Breast epithelium (tissue), 4 donors: ENCODE results near the gene TPPP. TPM values are rescaled to one million over a fixed set of nuclear protein-coding genes. Genes with fewer than 3 reads are reported as not detected.

ENCODE experiments used
- DNase-seq, 2 donors: peaks; one replicate each; pipeline ENCODE4 v3.0.0-alpha.2; 2019; ENCODE audit warnings: low spot score in 2 of 2
- H3K27ac ChIP-seq, 2 donors: fragments of 200-600 bp; sonication (generic) in 1 of 2; one replicate each; pipeline ENCODE4 v1.5.1; 2016 to 2019; ENCODE audit warnings: mild to moderate bottlenecking in 1 of 2
- H3K27me3 ChIP-seq, 2 donors: fragments of 200-600 bp; sonication (generic) in 1 of 2; one replicate each; pipeline versions ENCODE4 v1.5.1 to v1.6.0; 2017 to 2019; ENCODE audit warnings: control low read depth in 1 of 2, mild to moderate bottlenecking in 1 of 2
- H3K36me3 ChIP-seq: fragments of 200-600 bp; one replicate; pipeline ENCODE4 v1.5.1; 2019
- H3K4me1 ChIP-seq, 2 donors: fragments of 200-600 bp; sonication (generic); one replicate each; pipeline ENCODE4 v1.5.1; 2016 to 2019; ENCODE audit warnings: control low read depth in 1 of 2
- H3K4me3 ChIP-seq, 3 donors: fragments of 200-600 bp; sonication (generic); 1 replicate in 2 of 3; 2 replicates in 1 of 3; pipeline ENCODE4 v1.5.1; 2016 to 2019; ENCODE audit warnings: mild to moderate bottlenecking in 3 of 3, moderate library complexity in 2 of 3
- H3K9me3 ChIP-seq, 2 donors: fragments of 200-600 bp; sonication (generic) in 1 of 2; one replicate each; pipeline ENCODE4 v1.5.1; 2016 to 2019; ENCODE audit warnings: control low read depth in 1 of 2
- POLR2A ChIP-seq: fragments of 450-650 bp; IDR thresholded peaks from one replicate; pipeline ENCODE4 v1.6.1; 2016; ENCODE audit warnings: antibody characterized with exemption, mild to moderate bottlenecking, moderate library complexity
- POLR2AphosphoS5 ChIP-seq, 3 donors: sonication (generic); formaldehyde crosslinking; IDR thresholded peaks; one replicate each; pipeline ENCODE4 v1.6.1; 2017; ENCODE audit warnings: antibody characterized with exemption in 3 of 3
- intact Hi-C: fragments of 100-400 bp; cut with DNase I; formaldehyde crosslinking; loops from one replicate; pipeline ENCODE4 v1.15.1; 2023; ENCODE audit warnings: low total_unique reads
- total RNA-seq, 3 donors: library from RNA; depleted of rRNA; stranded (reverse); fragments of >200 nt; gene quantifications; one replicate each; pipeline ENCODE4 v1.1.0, GENCODE V29; 2016
- TF ChIP-seq, protein P1 (sequence below), 3 donors: fragments of 450-650 bp; IDR thresholded peaks; one replicate each; pipeline ENCODE4 v1.5.1; 2016 to 2017; ENCODE audit warnings: antibody characterized with exemption in 3 of 3, mild to moderate bottlenecking in 3 of 3, moderate library complexity in 3 of 3

Gene TPPP
- total RNA-seq, 3 donors from 2014 or later = 2.9 to 4.3 (median 3.4) TPM

DNA sequence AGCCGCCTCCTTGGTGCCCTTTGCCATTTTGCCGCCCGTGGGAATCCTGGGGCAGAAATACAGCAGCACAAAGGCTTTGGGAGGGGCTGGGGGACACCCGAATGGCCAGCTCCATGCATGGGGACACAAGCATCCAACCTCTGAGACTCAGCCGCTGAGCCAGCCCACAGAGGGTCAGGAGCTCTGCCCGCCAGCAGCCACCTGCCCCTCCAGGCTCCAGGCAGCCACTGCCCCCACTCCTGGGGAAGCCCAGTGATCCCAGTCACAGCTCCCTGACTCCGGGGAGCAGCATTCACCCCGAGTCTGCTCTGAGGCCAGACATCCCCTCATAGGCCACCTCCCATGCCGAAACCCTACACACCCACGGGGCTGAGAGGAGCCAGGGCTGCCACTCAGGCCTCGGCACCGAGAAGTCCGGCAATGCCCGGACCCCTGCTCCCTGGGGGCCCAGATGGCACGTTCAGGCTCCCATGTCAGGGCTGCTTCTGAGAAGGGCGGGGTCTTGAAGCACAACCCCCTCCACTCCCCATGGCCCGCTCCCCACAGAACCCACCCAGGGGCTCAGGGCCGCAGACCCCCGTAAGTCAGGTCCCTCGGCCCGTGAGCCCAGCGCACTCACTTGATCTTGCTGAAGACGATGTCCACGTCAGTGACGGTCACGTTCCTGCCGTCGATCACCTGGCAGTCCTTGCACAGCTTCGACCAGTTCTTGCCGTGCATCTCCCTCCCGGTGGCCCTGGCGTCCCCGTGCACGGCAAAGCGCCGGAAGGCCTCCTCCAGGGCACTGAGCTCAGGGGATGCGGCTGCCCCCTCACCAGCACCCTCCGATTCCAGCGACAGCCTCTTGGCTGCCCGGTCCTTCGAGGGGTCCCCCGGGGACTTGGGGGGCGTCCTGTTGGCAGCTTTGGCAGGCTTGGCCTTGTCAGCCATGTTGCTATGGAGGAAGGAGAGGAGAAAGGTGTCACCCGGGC is 15.7 kb downstream of the TPPP start:
- Histone ChIP-seq H3K9me3 (no peaks in the 10 kb centered on the region), H3K27me3 (peaks cover 0 to 7% of the 10 kb centered on the region in 2 donors), H3K4me1 (peaks cover 10 to 15% of the 10 kb centered on the region in 2 donors), H3K4me3 (no peak overlapping the region), H3K36me3 (no peaks in the 10 kb centered on the region), H3K27ac (no peak overlapping the region)
- intact Hi-C loops = loop anchor here (5.0 kb wide), 1 partner anchor 230 kb away; no protein-coding TSS in a partner anchor
- TF ChIP-seq, protein P1, sequence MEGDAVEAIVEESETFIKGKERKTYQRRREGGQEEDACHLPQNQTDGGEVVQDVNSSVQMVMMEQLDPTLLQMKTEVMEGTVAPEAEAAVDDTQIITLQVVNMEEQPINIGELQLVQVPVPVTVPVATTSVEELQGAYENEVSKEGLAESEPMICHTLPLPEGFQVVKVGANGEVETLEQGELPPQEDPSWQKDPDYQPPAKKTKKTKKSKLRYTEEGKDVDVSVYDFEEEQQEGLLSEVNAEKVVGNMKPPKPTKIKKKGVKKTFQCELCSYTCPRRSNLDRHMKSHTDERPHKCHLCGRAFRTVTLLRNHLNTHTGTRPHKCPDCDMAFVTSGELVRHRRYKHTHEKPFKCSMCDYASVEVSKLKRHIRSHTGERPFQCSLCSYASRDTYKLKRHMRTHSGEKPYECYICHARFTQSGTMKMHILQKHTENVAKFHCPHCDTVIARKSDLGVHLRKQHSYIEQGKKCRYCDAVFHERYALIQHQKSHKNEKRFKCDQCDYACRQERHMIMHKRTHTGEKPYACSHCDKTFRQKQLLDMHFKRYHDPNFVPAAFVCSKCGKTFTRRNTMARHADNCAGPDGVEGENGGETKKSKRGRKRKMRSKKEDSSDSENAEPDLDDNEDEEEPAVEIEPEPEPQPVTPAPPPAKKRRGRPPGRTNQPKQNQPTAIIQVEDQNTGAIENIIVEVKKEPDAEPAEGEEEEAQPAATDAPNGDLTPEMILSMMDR (IDR thresholded peaks at IDR 0.05) = no peak
- TF ChIP-seq POLR2AphosphoS5 (IDR thresholded peaks at IDR 0.05) (no peak), POLR2A (no peak)
- peak in 1 of 2 donors; percentile 50 for DNase-seq

GRCh38 chr5:676699-677076 is 16.5 kb downstream of the TPPP start:
- intact Hi-C loops = loop anchor here (5.0 kb wide), 1 partner anchor 231 kb away; no protein-coding TSS in a partner anchor
- no peak for DNase-seq
- H3K4me1 ChIP-seq = peaks cover 18 to 22% of the 10 kb centered on the region in 2 donors

DNA sequence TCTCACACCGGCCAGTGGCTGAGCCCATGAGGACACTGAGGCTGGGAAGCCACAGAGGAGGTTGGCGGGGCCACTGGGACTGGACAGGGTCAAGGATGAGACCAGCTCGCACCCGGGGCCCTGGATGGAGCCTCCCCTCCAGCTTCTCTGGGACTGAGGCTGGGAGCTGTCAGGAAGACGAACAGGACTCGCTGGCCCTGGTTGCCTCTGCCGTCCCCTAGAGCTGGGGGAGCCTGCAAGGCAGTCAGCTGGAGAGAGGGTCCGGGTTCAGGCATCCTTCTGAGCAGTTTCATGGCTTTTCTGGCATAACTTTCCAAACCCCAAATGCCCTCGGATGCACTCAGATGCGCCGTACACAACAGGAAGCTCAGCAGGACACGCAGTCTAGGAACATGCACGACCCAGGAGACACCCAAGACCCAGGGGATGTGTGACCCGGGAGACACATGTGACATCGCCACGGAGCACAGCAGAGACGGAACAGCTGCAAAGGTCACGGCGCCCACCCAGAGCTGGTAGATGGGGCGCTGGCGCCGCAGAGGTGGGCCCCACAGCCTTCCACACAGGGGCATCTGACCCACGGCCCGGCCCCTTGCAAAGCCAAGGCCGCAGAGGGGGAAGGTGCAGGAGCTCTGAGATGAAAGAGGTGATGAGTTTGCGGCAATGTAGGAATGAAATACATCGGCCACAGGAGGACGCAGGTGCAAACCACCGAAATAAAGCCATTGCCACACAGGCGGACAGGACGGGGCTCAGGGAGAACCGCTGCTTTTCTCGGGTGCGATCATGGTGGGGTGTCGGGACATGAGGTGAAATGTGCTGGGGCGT is 17.1 kb downstream of the TPPP start:
- Histone ChIP-seq H3K4me3 (no peak overlapping the region), H3K36me3 (no peaks in the 10 kb centered on the region), H3K9me3 (no peaks in the 10 kb centered on the region), H3K4me1 (peaks cover 18 to 23% of the 10 kb centered on the region in 2 donors), H3K27me3 (peaks cover 0 to 7% of the 10 kb centered on the region in 2 donors), H3K27ac (no peak overlapping the region)
- intact Hi-C loops = loop anchor here (5.0 kb wide), 1 partner anchor 231 kb away; no protein-coding TSS in a partner anchor
- TF ChIP-seq POLR2A = no peak
- TF ChIP-seq POLR2AphosphoS5 (IDR thresholded peaks at IDR 0.05) = no peak
- TF ChIP-seq, protein P1 (IDR thresholded peaks at IDR 0.05) = no peak
- DNase-seq = peak in 1 of 2 donors; percentile 47

More at GRCh38 chr5:676699-677076, 16.5 kb downstream of the TPPP start:
- Histone ChIP-seq H3K36me3 (no peaks in the 10 kb centered on the region), H3K9me3 (no peaks in the 10 kb centered on the region), H3K27ac (no peak overlapping the region), H3K27me3 (peaks cover 0 to 7% of the 10 kb centered on the region in 2 donors), H3K4me3 (no peak overlapping the region)
- TF ChIP-seq, protein P1 (IDR thresholded peaks at IDR 0.05) = no peak
- TF ChIP-seq POLR2AphosphoS5 (IDR thresholded peaks at IDR 0.05) (no peak), POLR2A (no peak)

DNA sequence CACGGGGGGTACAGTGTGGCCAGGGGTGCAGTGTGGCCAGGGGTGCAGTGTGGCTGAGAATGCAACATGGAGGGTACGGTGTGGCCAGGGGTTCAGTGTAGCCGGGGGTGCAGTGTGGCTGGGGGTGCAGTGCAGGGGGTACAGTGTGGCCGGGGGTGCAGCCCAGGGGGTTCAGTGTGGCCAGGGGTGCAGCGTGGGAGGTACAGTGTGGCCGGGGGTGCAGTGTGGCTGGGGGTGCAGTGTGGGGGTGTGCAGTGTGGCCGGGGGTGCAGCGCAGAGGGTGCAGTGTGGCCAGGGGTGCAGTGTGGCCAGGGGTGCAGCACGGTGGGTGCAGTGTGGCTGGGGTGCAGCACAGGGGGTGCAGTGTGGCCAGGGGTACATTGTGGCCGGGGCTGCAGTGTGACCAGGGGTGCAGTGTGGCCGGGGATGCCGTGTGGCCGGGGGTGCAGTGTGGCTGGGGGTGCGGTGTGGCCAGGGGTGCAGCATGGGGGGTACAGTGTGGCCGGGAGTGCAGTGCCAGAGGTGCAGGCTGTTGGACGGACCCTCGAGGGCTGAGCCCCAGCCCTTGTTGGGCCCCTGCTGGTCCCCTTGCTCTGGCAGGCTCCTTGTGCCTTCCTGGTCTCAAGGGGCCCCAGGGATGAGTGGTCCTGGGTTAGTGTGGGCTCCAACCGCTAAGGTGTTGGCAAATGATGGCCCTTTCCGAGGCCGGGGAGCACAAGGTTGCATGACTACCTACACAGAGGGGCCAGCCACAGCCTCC is 17.9 kb downstream of the TPPP start:
- intact Hi-C loops = loop anchor here (5.0 kb wide), 1 partner anchor 232 kb away; no protein-coding TSS in a partner anchor
- Histone ChIP-seq H3K27me3 (peaks cover 0 to 7% of the 10 kb centered on the region in 2 donors), H3K9me3 (no peaks in the 10 kb centered on the region), H3K4me3 (no peak overlapping the region), H3K36me3 (no peaks in the 10 kb centered on the region), H3K4me1 (peaks cover 18 to 23% of the 10 kb centered on the region in 2 donors), H3K27ac (no peak overlapping the region)
- TF ChIP-seq POLR2AphosphoS5 (IDR thresholded peaks at IDR 0.05) = no peak
- TF ChIP-seq, protein P1 (IDR thresholded peaks at IDR 0.05) = no peak
- TF ChIP-seq POLR2A = no peak
- peak in 1 of 2 donors; percentile 27 for DNase-seq
